Activated CD8-positive, alpha-beta T cell treated with anti-CD3 and anti-CD28 coated beads for 36 hours (primary cell): Measurements from ENCODE around the gene FYTTD1. TPM values are rescaled to one million over a fixed set of nuclear protein-coding genes. Genes with fewer than 3 reads are reported as not detected.
"Not testable (repeated sequence)": the region's sequence is repeated elsewhere in the genome, so short reads cannot be mapped to it uniquely, and the experiment has no call there.

ENCODE experiments used
- ATAC-seq: fragments of 200-7000 bp; cut with Tn5 transposase; one replicate; pipeline ENCODE4 v1.10.0; 2021; ENCODE audit warnings: mild to moderate bottlenecking, moderate library complexity
- CTCF ChIA-PET: fragments of 350-600 bp; sonication (Branson Sonifier 250); formaldehyde crosslinking; loops from one replicate; lab custom pipeline; 2021; ENCODE audit warnings: antibody characterized with exemption; lab: Charles Lee
- POLR2A ChIA-PET: fragments of 350-600 bp; sonication (Branson Sonifier 250); formaldehyde crosslinking; loops from one replicate; lab custom pipeline; 2021; ENCODE audit warnings: antibody characterized with exemption; lab: Charles Lee
- DNase-seq: peaks from one replicate; pipeline ENCODE4 v3.0.0-alpha.2; 2020
- H3K27ac Mint-ChIP-seq: one replicate; pipeline ENCODE4 v1.8.0; 2021; ENCODE audit warnings: mild to moderate bottlenecking, mixed read lengths
- H3K27me3 Mint-ChIP-seq: one replicate; pipeline ENCODE4 v1.8.0; 2021; ENCODE audit warnings: mixed read lengths
- H3K36me3 Mint-ChIP-seq: one replicate; pipeline ENCODE4 v1.8.0; 2021; ENCODE audit warnings: low read depth, mixed read lengths
- H3K4me1 Mint-ChIP-seq: one replicate; pipeline ENCODE4 v1.8.0; 2021; ENCODE audit warnings: low read depth, mixed read lengths
- H3K4me3 Mint-ChIP-seq: one replicate; pipeline ENCODE4 v1.8.0; 2021; ENCODE audit warnings: mild to moderate bottlenecking, moderate library complexity, mixed read lengths
- H3K9me3 Mint-ChIP-seq: one replicate; pipeline ENCODE4 v1.8.0; 2021; ENCODE audit warnings: mixed read lengths
- intact Hi-C: fragments of 100-400 bp; cut with micrococcal nuclease; formaldehyde crosslinking; loops from one replicate; pipeline ENCODE4 v1.10.0; 2022
- total RNA-seq, 2 experiments: library from RNA; stranded (reverse); gene quantifications; one replicate each; pipeline ENCODE4 v1.2.3, GENCODE V29; 2021
- TF ChIP-seq, protein P1 (sequence below): fragments of 200-600 bp; IDR thresholded peaks from one replicate; pipeline ENCODE4 v1.8.0; 2022; ENCODE audit warnings: antibody characterized with exemption, mild to moderate bottlenecking

Gene FYTTD1
- total RNA-seq, 2 experiments from 2014 or later: 25.4 to 27.0 TPM

DNA sequence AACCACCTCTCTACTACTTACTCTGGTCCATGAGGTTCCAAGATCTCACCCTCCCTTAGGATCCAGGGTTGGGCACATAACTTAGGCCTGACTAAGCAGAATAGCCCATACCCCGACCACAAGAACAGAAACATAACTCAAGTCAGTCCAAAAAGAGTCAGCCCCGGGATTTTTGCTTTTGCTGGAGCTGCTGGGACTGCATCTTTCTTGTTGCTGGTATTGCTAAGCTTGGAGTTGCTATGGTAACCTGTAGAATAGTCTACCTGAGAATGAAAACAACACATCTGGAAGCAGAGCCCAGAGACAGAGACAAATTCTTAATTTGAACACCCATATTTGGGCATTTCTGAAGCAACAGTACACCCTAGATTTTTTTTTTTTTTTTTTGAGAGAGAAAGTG, 19.5 kb upstream of the FYTTD1 start:
- ChIA-PET CTCF (no interaction called here), POLR2A (interaction anchor here (0.6 kb wide), 2 partner anchors 61 to 177 kb away, joined by 3 to 5 read pairs; no protein-coding TSS in a partner anchor)
- ATAC-seq: peak; percentile 39
- DNase-seq: no peak
- no peak overlapping the region for H3K4me3 Mint-ChIP-seq
- no peaks in the 10 kb centered on the region for H3K9me3 Mint-ChIP-seq
- H3K36me3 Mint-ChIP-seq: peaks cover 10% of the 10 kb centered on the region
- intact Hi-C loops: no loop called here
- no peak overlapping the region for H3K27ac Mint-ChIP-seq
- peaks cover 37% of the 10 kb centered on the region for H3K4me1 Mint-ChIP-seq
- TF ChIP-seq, protein P1, sequence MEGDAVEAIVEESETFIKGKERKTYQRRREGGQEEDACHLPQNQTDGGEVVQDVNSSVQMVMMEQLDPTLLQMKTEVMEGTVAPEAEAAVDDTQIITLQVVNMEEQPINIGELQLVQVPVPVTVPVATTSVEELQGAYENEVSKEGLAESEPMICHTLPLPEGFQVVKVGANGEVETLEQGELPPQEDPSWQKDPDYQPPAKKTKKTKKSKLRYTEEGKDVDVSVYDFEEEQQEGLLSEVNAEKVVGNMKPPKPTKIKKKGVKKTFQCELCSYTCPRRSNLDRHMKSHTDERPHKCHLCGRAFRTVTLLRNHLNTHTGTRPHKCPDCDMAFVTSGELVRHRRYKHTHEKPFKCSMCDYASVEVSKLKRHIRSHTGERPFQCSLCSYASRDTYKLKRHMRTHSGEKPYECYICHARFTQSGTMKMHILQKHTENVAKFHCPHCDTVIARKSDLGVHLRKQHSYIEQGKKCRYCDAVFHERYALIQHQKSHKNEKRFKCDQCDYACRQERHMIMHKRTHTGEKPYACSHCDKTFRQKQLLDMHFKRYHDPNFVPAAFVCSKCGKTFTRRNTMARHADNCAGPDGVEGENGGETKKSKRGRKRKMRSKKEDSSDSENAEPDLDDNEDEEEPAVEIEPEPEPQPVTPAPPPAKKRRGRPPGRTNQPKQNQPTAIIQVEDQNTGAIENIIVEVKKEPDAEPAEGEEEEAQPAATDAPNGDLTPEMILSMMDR: no peak
- H3K27me3 Mint-ChIP-seq: no peaks in the 10 kb centered on the region

DNA sequence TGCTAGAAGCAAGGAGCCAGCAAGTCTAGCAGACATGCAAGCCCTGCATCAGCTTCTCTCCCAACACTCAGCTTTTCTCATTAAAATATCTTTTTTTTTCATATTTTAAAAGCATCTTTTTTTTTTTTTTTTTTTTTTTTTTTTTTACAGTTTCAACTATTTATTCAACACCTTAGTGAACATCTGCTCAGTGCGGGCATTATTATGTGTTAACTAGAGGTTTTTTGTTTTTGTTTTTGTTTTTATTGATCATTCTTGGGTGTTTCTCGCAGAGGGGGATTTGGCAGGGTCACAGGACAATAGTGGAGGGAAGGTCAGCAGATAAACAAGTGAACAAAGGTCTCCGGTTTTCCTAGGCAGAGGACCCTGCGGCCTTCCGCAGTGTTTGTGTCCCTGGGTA, 18.9 kb upstream of the FYTTD1 start:
- Mint-ChIP-seq H3K36me3 (peaks cover 11% of the 10 kb centered on the region), H3K4me1 (peaks cover 39% of the 10 kb centered on the region)
- DNase-seq, H3K27ac Mint-ChIP-seq, ATAC-seq, intact Hi-C loops, POLR2A ChIA-PET, H3K4me3 Mint-ChIP-seq, H3K27me3 Mint-ChIP-seq, CTCF ChIA-PET, H3K9me3 Mint-ChIP-seq: not testable (repeated sequence)

DNA sequence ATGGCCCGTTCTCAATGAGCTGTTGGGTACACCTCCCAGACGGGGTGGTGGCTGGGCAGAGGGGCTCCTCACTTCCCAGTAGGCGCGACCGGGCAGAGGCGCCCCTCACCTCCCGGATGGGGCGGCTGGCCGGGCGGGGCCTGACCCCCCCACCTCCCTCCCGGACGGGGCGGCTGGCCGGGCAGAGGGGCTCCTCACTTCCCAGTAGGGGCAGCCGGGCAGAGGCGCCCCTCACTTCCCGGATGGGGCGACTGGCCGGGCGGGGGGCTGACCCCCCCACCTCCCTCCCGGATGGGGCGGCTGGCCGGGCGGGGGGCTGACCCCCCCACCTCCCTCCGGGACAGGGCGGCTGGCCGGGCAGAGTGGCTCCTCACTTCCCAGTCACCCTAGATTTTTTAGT, 18.2 kb upstream of the FYTTD1 start:
- DNase-seq, CTCF ChIA-PET, ATAC-seq, H3K9me3 Mint-ChIP-seq, POLR2A ChIA-PET, H3K27ac Mint-ChIP-seq, H3K4me3 Mint-ChIP-seq, H3K27me3 Mint-ChIP-seq, intact Hi-C loops: not testable (repeated sequence)
- Mint-ChIP-seq H3K36me3 (peaks cover 15% of the 10 kb centered on the region), H3K4me1 (peaks cover 43% of the 10 kb centered on the region)

DNA sequence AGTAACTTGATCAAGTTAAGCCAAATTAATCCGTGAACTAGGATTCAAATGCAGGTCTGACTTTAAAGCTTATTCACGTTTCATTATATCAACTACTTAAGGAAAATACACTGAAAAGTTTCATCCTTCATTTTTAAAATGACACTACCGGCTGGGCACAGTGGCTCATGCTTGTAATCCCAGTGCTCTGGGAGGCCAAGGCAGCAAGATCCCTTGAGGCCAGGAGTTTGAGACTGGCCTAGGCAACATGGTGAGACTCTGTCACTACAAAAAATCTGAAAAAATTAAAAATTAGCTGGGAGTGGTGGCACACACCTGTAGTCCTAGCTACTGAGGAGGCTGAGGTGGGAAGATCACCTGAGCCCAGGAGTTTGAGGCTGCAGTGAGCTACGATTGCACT, 16.6 kb upstream of the FYTTD1 start:
- POLR2A ChIA-PET: interaction anchor here (1.2 kb wide), 1 partner anchor 21 kb away, joined by 4 read pairs; no protein-coding TSS in a partner anchor
- Mint-ChIP-seq H3K27me3 (no peaks in the 10 kb centered on the region), H3K36me3 (peaks cover 15% of the 10 kb centered on the region), H3K27ac (no peak overlapping the region), H3K4me1 (peaks cover 50% of the 10 kb centered on the region), H3K9me3 (no peaks in the 10 kb centered on the region), H3K4me3 (no peak overlapping the region)
- DNase-seq: no peak
- CTCF ChIA-PET: interaction anchor here (1.0 kb wide), 2 partner anchors 8 to 16 kb away, joined by 3 read pairs; no protein-coding TSS in a partner anchor
- intact Hi-C loops: no loop called here
- TF ChIP-seq, protein P1: no peak
- no peak for ATAC-seq

DNA sequence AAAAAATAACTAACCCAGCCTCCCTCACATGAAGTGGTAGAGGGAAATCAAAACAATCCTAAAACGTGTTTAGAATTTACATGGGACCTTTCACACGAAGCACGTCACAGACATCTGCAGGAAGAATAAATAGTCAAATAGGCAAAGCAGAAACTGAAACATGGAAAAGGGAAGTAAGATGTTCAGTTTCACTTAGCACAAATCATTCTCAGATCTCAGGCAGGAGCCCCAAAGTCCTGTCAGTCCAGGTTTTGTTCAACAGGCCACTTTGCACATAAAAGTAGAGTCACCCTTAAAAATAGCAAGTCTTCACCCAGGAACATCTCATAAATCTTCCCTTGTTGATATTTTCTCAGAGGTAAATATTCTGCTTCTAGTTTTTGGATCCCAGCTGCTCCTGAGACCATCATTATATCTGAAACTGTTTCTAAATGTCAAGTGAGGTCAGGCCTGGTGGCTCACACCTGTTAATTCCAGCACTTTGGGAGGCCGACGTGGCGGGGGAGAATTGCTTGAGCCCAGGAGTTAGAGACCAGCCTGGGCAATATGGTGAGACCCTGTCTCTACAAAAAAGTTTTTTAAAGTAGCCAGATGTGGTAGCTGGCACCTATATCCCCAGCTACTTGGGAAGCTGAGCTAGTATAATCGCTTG, 14.9 kb upstream of the FYTTD1 start:
- Mint-ChIP-seq H3K27ac (no peak overlapping the region), H3K4me3 (peak overlapping the region; percentile 45), H3K36me3 (peaks cover 11% of the 10 kb centered on the region), H3K9me3 (no peaks in the 10 kb centered on the region), H3K27me3 (no peaks in the 10 kb centered on the region), H3K4me1 (peaks cover 46% of the 10 kb centered on the region)
- ChIA-PET POLR2A (interaction anchor here (1.0 to 2.4 kb wide), 4 partner anchors 20 to 183 kb away, joined by 3 to 16 read pairs (median 4); partner anchors contain the start of gene BDH1), CTCF (interaction anchor here (1.6 to 2.2 kb wide), 2 partner anchors 16 to 136 kb away, joined by 5 to 8 read pairs; no protein-coding TSS in a partner anchor)
- no peak for ATAC-seq
- no peak for DNase-seq
- intact Hi-C loops: no loop called here
- TF ChIP-seq, protein P1: no peak

DNA sequence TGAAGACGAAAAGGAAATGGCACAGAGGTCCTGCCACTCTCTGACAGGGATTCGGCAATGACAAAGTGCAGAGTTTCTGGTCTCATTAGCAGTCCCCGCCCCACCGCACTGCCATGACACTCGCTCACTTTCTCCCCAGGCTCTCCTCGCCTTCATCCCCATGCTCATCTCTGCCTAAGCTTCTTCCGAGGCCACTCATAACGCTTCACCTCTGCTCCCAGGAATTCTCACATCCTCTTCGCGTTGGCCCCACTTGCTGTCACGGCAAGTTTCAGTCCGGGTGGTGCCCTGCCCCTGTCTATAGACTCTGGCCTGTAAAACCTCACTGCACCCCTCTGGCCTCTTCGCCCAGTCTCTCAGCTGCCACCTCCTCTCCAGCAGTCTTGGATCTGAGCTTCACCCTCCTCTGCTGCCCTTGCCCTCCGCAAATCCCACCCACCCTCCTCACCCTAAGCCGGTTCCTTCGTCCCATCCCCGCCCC, 13.6 kb upstream of the FYTTD1 start:
- Mint-ChIP-seq H3K4me1 (peaks cover 38% of the 10 kb centered on the region), H3K27me3 (no peaks in the 10 kb centered on the region)

More for the DNA sequence above, 13.6 kb upstream of the FYTTD1 start:
- TF ChIP-seq, protein P1: no peak
- DNase-seq (peak; percentile 79), ATAC-seq (peak; percentile 23)
- ChIA-PET POLR2A (interaction anchor here (0.6 to 2.4 kb wide), 9 partner anchors 13 to 184 kb away, joined by 3 to 16 read pairs (median 3); partner anchors contain the start of genes BDH1 and FYTTD1), CTCF (interaction anchor here (1.0 to 2.2 kb wide), 4 partner anchors 15 to 137 kb away, joined by 4 to 8 read pairs (median 4); no protein-coding TSS in a partner anchor)
- Mint-ChIP-seq H3K36me3 (peaks cover 11% of the 10 kb centered on the region), H3K4me3 (peak overlapping the region; percentile 82), H3K27ac (peak overlapping the region; percentile 92), H3K9me3 (no peaks in the 10 kb centered on the region)
- intact Hi-C loops: no loop called here
